PC-9 (cell line): Measurements from ENCODE around the gene MTO1. TPM values are rescaled to one million over a fixed set of nuclear protein-coding genes. Genes with fewer than 3 reads are reported as not detected.
"Not testable (repeated sequence)": the region's sequence is repeated elsewhere in the genome, so short reads cannot be mapped to it uniquely, and the experiment has no call there.

ENCODE experiments used
- BruUV-seq: library from RNA; stranded (reverse); fragments of 400-500 nt; replicated peaks from 2 replicates; lab custom pipeline; 2021; lab: Mats Ljungman, UMichigan
- CTCF ChIA-PET: fragments of 300-600 bp; sonication (Branson Sonifier 250); formaldehyde crosslinking; loops from one replicate; lab custom pipeline; 2022; ENCODE audit warnings: antibody characterized with exemption; lab: Charles Lee
- POLR2A ChIA-PET: fragments of 300-600 bp; sonication (Branson Sonifier 250); formaldehyde crosslinking; loops from one replicate; lab custom pipeline; 2022; ENCODE audit warnings: antibody characterized with exemption; ENCODE audit not compliant: unreplicated experiment; lab: Charles Lee
- DNase-seq, 2 experiments: peaks; one replicate each; pipeline versions ENCODE4 v3.0.0 to v3.0.0-alpha.2; 2015 to 2022; ENCODE audit warnings: mixed read lengths in 1 of 2
- H2AFZ ChIP-seq: fragments of 200-600 bp; sonication (generic); 2 replicates; pipeline ENCODE4 v1.8.1; 2017; ENCODE audit warnings: antibody characterized with exemption
- H3F3A ChIP-seq: fragments of 200-600 bp; sonication (generic); 2 replicates; pipeline ENCODE4 v1.8.1; 2017; ENCODE audit warnings: antibody characterized with exemption, mild to moderate bottlenecking, low read depth; ENCODE audit not compliant: insufficient read depth
- H3K27ac ChIP-seq: fragments of 200-600 bp; sonication (generic); 2 replicates; pipeline ENCODE4 v1.6.1; 2016; ENCODE audit warnings: mixed run types
- H3K27me3 ChIP-seq: fragments of 200-600 bp; sonication (generic); 2 replicates; pipeline ENCODE4 v1.6.1; 2016; ENCODE audit warnings: low read depth, mixed run types; ENCODE audit not compliant: insufficient read depth
- H3K36me3 ChIP-seq: fragments of 200-600 bp; sonication (generic); 2 replicates; pipeline ENCODE4 v1.6.1; 2016; ENCODE audit warnings: low read depth, mixed run types
- H3K4me1 ChIP-seq: fragments of 200-600 bp; sonication (generic); replicated peaks from 2 replicates; pipeline ENCODE4 v1.6.1; 2016; ENCODE audit warnings: mixed run types; ENCODE audit not compliant: insufficient read depth
- H3K4me2 ChIP-seq: fragments of 200-600 bp; sonication (generic); 2 replicates; pipeline ENCODE4 v1.6.1; 2017; ENCODE audit warnings: mixed run types
- H3K4me3 ChIP-seq: fragments of 200-600 bp; sonication (generic); 2 replicates; pipeline ENCODE4 v1.6.1; 2016; ENCODE audit warnings: mixed run types
- H3K79me2 ChIP-seq: fragments of 200-600 bp; sonication (generic); 2 replicates; pipeline ENCODE4 v1.6.1; 2017; ENCODE audit warnings: low read depth, mixed run types
- H3K9me2 ChIP-seq: fragments of 200-600 bp; sonication (generic); 2 replicates; pipeline ENCODE4 v1.8.1; 2017; ENCODE audit warnings: mild to moderate bottlenecking; ENCODE audit not compliant: insufficient read depth
- H3K9me3 ChIP-seq: fragments of 200-600 bp; sonication (generic); 2 replicates; pipeline ENCODE4 v1.8.1; 2016; ENCODE audit warnings: low read depth; ENCODE audit not compliant: insufficient read depth
- H4K20me1 ChIP-seq: fragments of 200-600 bp; sonication (generic); 2 replicates; pipeline ENCODE4 v1.8.1; 2017; ENCODE audit not compliant: insufficient read depth
- EZH2 ChIP-seq: fragments of 200-600 bp; sonication (generic); IDR thresholded peaks from 2 replicates; pipeline ENCODE4 v1.8.0; 2017; ENCODE audit warnings: antibody characterized with exemption, low read depth
- intact Hi-C: fragments of 100-400 bp; cut with micrococcal nuclease; formaldehyde crosslinking; loops from one replicate; pipeline ENCODE4 v1.10.0; 2022; ENCODE audit not compliant: unreplicated experiment
- total RNA-seq: library from RNA; stranded (reverse); gene quantifications from 2 replicates; pipeline ENCODE4 v1.2.3, GENCODE V29; 2021
- TF ChIP-seq, protein P1 (sequence below): fragments of 200-600 bp; sonication (generic); conservative IDR thresholded peaks from 2 replicates; pipeline ENCODE4 v1.6.1; 2017; ENCODE audit warnings: mixed run types, antibody characterized with exemption, mild to moderate bottlenecking, moderate library complexity

The MTO1 gene
- total RNA-seq, 1 experiment from 2014 or later, result 27.2 TPM

GRCh38 chr6:73516514-73517489 is 55.3 kb downstream of the MTO1 start:
- H3K27ac ChIP-seq, result peak overlapping the region; percentile 76
- TF ChIP-seq, protein P1, sequence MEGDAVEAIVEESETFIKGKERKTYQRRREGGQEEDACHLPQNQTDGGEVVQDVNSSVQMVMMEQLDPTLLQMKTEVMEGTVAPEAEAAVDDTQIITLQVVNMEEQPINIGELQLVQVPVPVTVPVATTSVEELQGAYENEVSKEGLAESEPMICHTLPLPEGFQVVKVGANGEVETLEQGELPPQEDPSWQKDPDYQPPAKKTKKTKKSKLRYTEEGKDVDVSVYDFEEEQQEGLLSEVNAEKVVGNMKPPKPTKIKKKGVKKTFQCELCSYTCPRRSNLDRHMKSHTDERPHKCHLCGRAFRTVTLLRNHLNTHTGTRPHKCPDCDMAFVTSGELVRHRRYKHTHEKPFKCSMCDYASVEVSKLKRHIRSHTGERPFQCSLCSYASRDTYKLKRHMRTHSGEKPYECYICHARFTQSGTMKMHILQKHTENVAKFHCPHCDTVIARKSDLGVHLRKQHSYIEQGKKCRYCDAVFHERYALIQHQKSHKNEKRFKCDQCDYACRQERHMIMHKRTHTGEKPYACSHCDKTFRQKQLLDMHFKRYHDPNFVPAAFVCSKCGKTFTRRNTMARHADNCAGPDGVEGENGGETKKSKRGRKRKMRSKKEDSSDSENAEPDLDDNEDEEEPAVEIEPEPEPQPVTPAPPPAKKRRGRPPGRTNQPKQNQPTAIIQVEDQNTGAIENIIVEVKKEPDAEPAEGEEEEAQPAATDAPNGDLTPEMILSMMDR, result no peak
- TF ChIP-seq EZH2, result no peak
- H3K9me2 ChIP-seq, result no peaks in the 10 kb centered on the region
- H3K4me2 ChIP-seq, result peak overlapping the region; percentile 70
- peak overlapping the region; percentile 43; the same call in 1 of the 2 replicates for H3K4me3 ChIP-seq
- ChIA-PET CTCF (interaction anchor here (0.9 kb wide), 1 partner anchor 63 kb away, joined by 3 read pairs; no protein-coding TSS in a partner anchor), POLR2A (interaction anchor here (0.6 to 1.4 kb wide), 3 partner anchors 64 to 731 kb away, joined by 5 to 14 read pairs (median 6); no protein-coding TSS in a partner anchor)
- H2AFZ ChIP-seq, result no peak overlapping the region
- peaks cover 64% of the 10 kb centered on the region for H4K20me1 ChIP-seq
- no TSS peak for BruUV-seq
- intact Hi-C loops, result no loop called here
- H3K27me3 ChIP-seq, result no peaks in the 10 kb centered on the region
- no peaks in the 10 kb centered on the region for H3K9me3 ChIP-seq
- DNase-seq, result no peak
- H3K79me2 ChIP-seq, result peaks cover 47% of the 10 kb centered on the region
- peaks cover 15% of the 10 kb centered on the region; the same call in 1 of the 2 replicates for H3K4me1 ChIP-seq
- H3F3A ChIP-seq, result peaks cover 90% of the 10 kb centered on the region
- H3K36me3 ChIP-seq, result peaks cover 37% of the 10 kb centered on the region

DNA sequence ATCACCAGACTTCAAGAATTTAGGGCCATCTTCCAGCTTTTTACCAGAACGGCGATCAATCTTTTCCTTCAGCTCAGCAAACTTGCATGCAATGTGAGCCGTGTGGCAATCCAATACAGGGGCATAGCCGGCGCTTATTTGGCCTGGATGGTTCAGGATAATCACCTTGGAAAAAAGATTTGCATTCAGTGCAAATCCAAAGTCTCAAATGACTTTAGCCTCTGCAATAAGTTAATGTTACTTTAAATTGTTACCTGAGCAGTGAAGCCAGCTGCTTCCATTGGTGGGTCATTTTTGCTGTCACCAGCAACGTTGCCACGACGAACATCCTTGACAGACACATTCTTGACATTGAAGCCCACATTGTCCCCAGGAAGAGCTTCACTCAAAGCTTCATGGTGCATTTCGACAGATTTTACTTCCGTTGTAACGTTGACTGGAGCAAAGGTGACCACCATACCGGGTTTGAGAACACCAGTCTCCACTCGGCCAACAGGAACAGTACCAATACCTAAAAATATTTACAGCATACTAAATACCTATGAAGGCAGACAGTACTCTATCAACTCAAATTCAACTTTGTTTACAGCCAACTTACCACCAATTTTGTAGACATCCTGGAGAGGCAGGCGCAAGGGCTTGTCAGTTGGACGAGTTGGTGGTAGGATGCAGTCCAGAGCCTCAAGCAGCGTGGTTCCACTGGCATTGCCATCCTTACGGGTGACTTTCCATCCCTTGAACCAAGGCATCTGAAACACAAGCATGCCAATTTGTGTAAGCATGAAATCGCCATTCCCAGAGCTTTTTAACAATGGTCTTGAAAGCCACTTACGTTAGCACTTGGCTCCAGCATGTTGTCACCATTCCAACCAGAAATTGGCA is 56.8 kb downstream of the MTO1 start:
- H3K79me2 ChIP-seq, result peaks cover 62% of the 10 kb centered on the region
- H2AFZ ChIP-seq, CTCF ChIA-PET, H3K9me3 ChIP-seq, DNase-seq, H3K27me3 ChIP-seq, H3K9me2 ChIP-seq, BruUV-seq, intact Hi-C loops: not testable (repeated sequence)
- peaks cover 19% of the 10 kb centered on the region; the same call in 1 of the 2 replicates for H3K4me1 ChIP-seq
- peaks cover 61% of the 10 kb centered on the region for H4K20me1 ChIP-seq
- H3K36me3 ChIP-seq, result peaks cover 37% of the 10 kb centered on the region
- peaks cover 94% of the 10 kb centered on the region for H3F3A ChIP-seq
- peak overlapping the region; percentile 87 for H3K4me3 ChIP-seq
- POLR2A ChIA-PET, result interaction anchor here (0.9 kb wide), 1 partner anchor 62 kb away, joined by 16 read pairs; no protein-coding TSS in a partner anchor
- H3K27ac ChIP-seq, result peak overlapping the region; percentile 100
- H3K4me2 ChIP-seq, result peak overlapping the region; percentile 99

- POLR2A ChIA-PET, result interaction anchor here (0.6 to 1.1 kb wide), 3 partner anchors 51 to 61 kb away, joined by 5 to 9 read pairs (median 5); no protein-coding TSS in a partner anchor
- CTCF ChIA-PET, result not testable (repeated sequence)
Observed at GRCh38 chr6:73518982-73519881, 57.7 kb downstream of the MTO1 start.

More at GRCh38 chr6:73518982-73519881, 57.7 kb downstream of the MTO1 start:
- H3K27me3 ChIP-seq, DNase-seq, BruUV-seq, H2AFZ ChIP-seq, intact Hi-C loops, H3K9me2 ChIP-seq, H3K9me3 ChIP-seq: not testable (repeated sequence)
- H3K4me2 ChIP-seq, result peak overlapping the region; percentile 99
- H3F3A ChIP-seq, result peaks cover 93% of the 10 kb centered on the region
- peaks cover 64% of the 10 kb centered on the region for H3K79me2 ChIP-seq
- H3K27ac ChIP-seq, result peak overlapping the region; percentile 100
- peaks cover 23% of the 10 kb centered on the region for H3K4me1 ChIP-seq
- H3K36me3 ChIP-seq, result peaks cover 37% of the 10 kb centered on the region
- H3K4me3 ChIP-seq, result peak overlapping the region; percentile 87
- peaks cover 56% of the 10 kb centered on the region for H4K20me1 ChIP-seq
